WTC11 (cell line): ENCODE measurements around the gene CDIPT. TPM values are rescaled to one million over a fixed set of nuclear protein-coding genes. Genes with fewer than 3 reads are reported as not detected.

Experiments used
- ATAC-seq: fragments of 200-7000 bp; cut with Tn5 transposase; 2 replicates; pipeline ENCODE4 v1.10.0; 2021; ENCODE audit warnings: mild to moderate bottlenecking, moderate library complexity
- CTCF ChIA-PET: fragments of 300-600 bp; sonication (Branson Sonifier 250); formaldehyde crosslinking; loops from one replicate; lab custom pipeline; 2021; ENCODE audit warnings: antibody characterized with exemption; lab: Charles Lee
- POLR2A ChIA-PET: fragments of 350-600 bp; sonication (Branson Sonifier 250); formaldehyde crosslinking; loops from one replicate; lab custom pipeline; 2021; ENCODE audit warnings: antibody characterized with exemption; lab: Charles Lee
- DNase-seq: peaks from one replicate; pipeline ENCODE4 v3.0.0; 2021; ENCODE audit warnings: low spot score
- H3K27ac Mint-ChIP-seq: 2 replicates; pipeline ENCODE4 v1.8.0; 2021; ENCODE audit warnings: mixed read lengths
- H3K27me3 Mint-ChIP-seq: 2 replicates; pipeline ENCODE4 v1.8.0; 2021; ENCODE audit warnings: low read depth, mild to moderate bottlenecking, moderate library complexity, mixed read lengths
- H3K36me3 Mint-ChIP-seq: 2 replicates; pipeline ENCODE4 v1.8.0; 2021; ENCODE audit warnings: mixed read lengths
- H3K4me1 Mint-ChIP-seq: 2 replicates; pipeline ENCODE4 v1.8.0; 2022; ENCODE audit warnings: mixed read lengths
- H3K4me3 Mint-ChIP-seq: 2 replicates; pipeline ENCODE4 v1.8.0; 2021; ENCODE audit warnings: mild to moderate bottlenecking, moderate library complexity, mixed read lengths
- H3K9me3 Mint-ChIP-seq: 2 replicates; pipeline ENCODE4 v1.8.0; 2021; ENCODE audit warnings: mixed read lengths
- CREB1 ChIP-seq: sonication (generic); formaldehyde crosslinking; IDR thresholded peaks from 2 replicates; pipeline ENCODE4 v1.8.0; 2023; ENCODE audit warnings: mild to moderate bottlenecking, missing genetic modification reagents
- CREM ChIP-seq: sonication (generic); formaldehyde crosslinking; IDR thresholded peaks from 2 replicates; pipeline ENCODE4 v1.8.1; 2022; ENCODE audit warnings: mild to moderate bottlenecking, missing genetic modification reagents, moderate library complexity
- FOXP1 ChIP-seq: sonication (generic); formaldehyde crosslinking; IDR thresholded peaks from 2 replicates; pipeline ENCODE4 v1.8.0; 2022; ENCODE audit warnings: missing genetic modification reagents, mild to moderate bottlenecking, moderate library complexity, borderline replicate concordance
- GABPB1 ChIP-seq: sonication (generic); formaldehyde crosslinking; IDR thresholded peaks from 2 replicates; pipeline ENCODE4 v1.8.1; 2023; ENCODE audit warnings: mild to moderate bottlenecking, missing genetic modification reagents
- IRF2 ChIP-seq: sonication (generic); formaldehyde crosslinking; IDR thresholded peaks from 2 replicates; pipeline ENCODE4 v1.8.0; 2022; ENCODE audit warnings: low read depth, missing genetic modification reagents, borderline replicate concordance
- KAT7 ChIP-seq: sonication (generic); formaldehyde crosslinking; IDR thresholded peaks from 2 replicates; pipeline ENCODE4 v1.8.1; 2023; ENCODE audit warnings: missing genetic modification reagents, mild to moderate bottlenecking, borderline replicate concordance
- MYBL2 ChIP-seq: sonication (generic); formaldehyde crosslinking; IDR thresholded peaks from 2 replicates; pipeline ENCODE4 v1.8.1; 2023; ENCODE audit warnings: mild to moderate bottlenecking, moderate library complexity, missing genetic modification reagents
- RELA ChIP-seq: sonication (generic); formaldehyde crosslinking; IDR thresholded peaks from 2 replicates; pipeline ENCODE4 v1.8.1; 2022; ENCODE audit warnings: missing genetic modification reagents, mild to moderate bottlenecking, borderline replicate concordance
- TEAD1 ChIP-seq: sonication (generic); formaldehyde crosslinking; IDR thresholded peaks from 2 replicates; pipeline ENCODE4 v1.8.0; 2022; ENCODE audit warnings: mild to moderate bottlenecking, missing genetic modification reagents
- ZNF138 ChIP-seq: sonication (generic); formaldehyde crosslinking; conservative IDR thresholded peaks from 2 replicates; pipeline ENCODE4 v1.8.1; 2022; ENCODE audit warnings: mild to moderate bottlenecking, moderate library complexity, missing genetic modification reagents
- ZNF232 ChIP-seq: sonication (generic); formaldehyde crosslinking; IDR thresholded peaks from 2 replicates; pipeline ENCODE4 v1.8.0; 2022; ENCODE audit warnings: mild to moderate bottlenecking, missing genetic modification reagents
- total RNA-seq: library from RNA; stranded (reverse); gene quantifications from 3 replicates; pipeline ENCODE4 v1.2.3, GENCODE V29; 2021
- TF ChIP-seq, protein P1 (sequence below): sonication (generic); formaldehyde crosslinking; IDR thresholded peaks from 2 replicates; pipeline ENCODE4 v1.8.1; 2022; ENCODE audit warnings: low read depth, missing genetic modification reagents, borderline replicate concordance
- TF ChIP-seq, protein P2 (sequence below): fragments of 250-450 bp; sonication (Bioruptor Pico); IDR thresholded peaks from 2 replicates; pipeline ENCODE4 v1.9.0; 2021; ENCODE audit warnings: mild to moderate bottlenecking
- TF ChIP-seq, protein P3 (sequence below): fragments of 250-450 bp; sonication (Bioruptor Pico); conservative IDR thresholded peaks from 2 replicates; pipeline ENCODE4 v1.9.0; 2021; ENCODE audit warnings: mild to moderate bottlenecking
- TF ChIP-seq, protein P4 (sequence below): sonication (generic); formaldehyde crosslinking; IDR thresholded peaks from 2 replicates; pipeline ENCODE4 v1.8.1; 2022; ENCODE audit warnings: missing genetic modification reagents, borderline replicate concordance
- TF ChIP-seq, protein P5 (sequence below): sonication (generic); formaldehyde crosslinking; IDR thresholded peaks from 2 replicates; pipeline ENCODE4 v1.8.0; 2022; ENCODE audit warnings: mild to moderate bottlenecking, missing genetic modification reagents
- TF ChIP-seq, protein P6 (sequence below): fragments of 250-450 bp; sonication (Bioruptor Pico); IDR thresholded peaks from 2 replicates; pipeline ENCODE4 v1.9.0; 2021; ENCODE audit warnings: moderate library complexity, mild to moderate bottlenecking, inconsistent platforms, borderline replicate concordance
- TF ChIP-seq, protein P7 (sequence below): sonication (generic); formaldehyde crosslinking; IDR thresholded peaks from 2 replicates; pipeline ENCODE4 v1.8.0; 2022; ENCODE audit warnings: missing genetic modification reagents

The CDIPT gene
- total RNA-seq, 1 experiment from 2014 or later: 71.7 TPM

DNA sequence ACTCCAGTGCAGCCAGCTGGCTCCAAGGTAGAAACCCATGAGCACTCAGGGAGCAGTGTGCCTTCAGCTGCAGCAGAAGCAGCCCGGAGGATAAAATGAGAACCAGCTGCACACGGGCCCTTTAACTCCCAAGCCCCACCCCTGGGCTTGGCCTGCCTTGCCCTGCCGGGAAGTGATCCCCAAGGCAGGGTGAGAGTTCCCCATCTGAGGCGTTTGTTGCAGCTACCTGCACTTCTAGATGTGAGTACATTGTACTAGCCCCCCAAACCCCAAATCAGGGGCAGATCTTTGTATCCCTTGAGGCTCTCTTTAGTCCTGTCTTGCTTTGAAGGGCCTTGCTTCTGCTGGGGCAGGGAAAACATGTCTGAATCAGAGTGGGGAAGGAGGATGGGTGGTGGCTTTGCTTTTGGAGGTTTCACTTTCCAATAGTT lies 42.7 kb downstream of the CDIPT start, which contains the start of gene MVP:
MVP (plus strand) TSS at position 192 of the 431 bp plus-strand sequence. CDS start 10,088 bp downstream, outside the sequence.
- no peak for TF ChIP-seq TEAD1 (CRISPR knock-in tag)
- TF ChIP-seq, protein P1, sequence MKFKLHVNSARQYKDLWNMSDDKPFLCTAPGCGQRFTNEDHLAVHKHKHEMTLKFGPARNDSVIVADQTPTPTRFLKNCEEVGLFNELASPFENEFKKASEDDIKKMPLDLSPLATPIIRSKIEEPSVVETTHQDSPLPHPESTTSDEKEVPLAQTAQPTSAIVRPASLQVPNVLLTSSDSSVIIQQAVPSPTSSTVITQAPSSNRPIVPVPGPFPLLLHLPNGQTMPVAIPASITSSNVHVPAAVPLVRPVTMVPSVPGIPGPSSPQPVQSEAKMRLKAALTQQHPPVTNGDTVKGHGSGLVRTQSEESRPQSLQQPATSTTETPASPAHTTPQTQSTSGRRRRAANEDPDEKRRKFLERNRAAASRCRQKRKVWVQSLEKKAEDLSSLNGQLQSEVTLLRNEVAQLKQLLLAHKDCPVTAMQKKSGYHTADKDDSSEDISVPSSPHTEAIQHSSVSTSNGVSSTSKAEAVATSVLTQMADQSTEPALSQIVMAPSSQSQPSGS (CRISPR knock-in tag): no peak
- 0 out of 2 replicates have a peak, but pooled peaks have one; percentile 25 for TF ChIP-seq GABPB1 (CRISPR knock-in tag)
- CTCF ChIA-PET: interaction anchor here (0.6 to 6.0 kb wide), 11 partner anchors 10 to 681 kb away, joined by 3 to 50 read pairs (median 5); partner anchors contain the start of gene TLCD3B
- ATAC-seq (no peak), DNase-seq (no peak)
- peaks cover 30% of the 10 kb centered on the region for H3K36me3 Mint-ChIP-seq
- peak within 1 kb of the TSS; percentile 45 for H3K27ac Mint-ChIP-seq
- H3K9me3 Mint-ChIP-seq: no peaks in the 10 kb centered on the region
- H3K4me1 Mint-ChIP-seq: peaks cover 43% of the 10 kb centered on the region
- POLR2A ChIA-PET: interaction anchor here (1.0 kb wide), 1 partner anchor 8 kb away, joined by 4 read pairs; no protein-coding TSS in a partner anchor
- no peaks in the 10 kb centered on the region; the same call in 1 of the 2 replicates for H3K27me3 Mint-ChIP-seq
- H3K4me3 Mint-ChIP-seq: peak within 1 kb of the TSS; percentile 47

DNA sequence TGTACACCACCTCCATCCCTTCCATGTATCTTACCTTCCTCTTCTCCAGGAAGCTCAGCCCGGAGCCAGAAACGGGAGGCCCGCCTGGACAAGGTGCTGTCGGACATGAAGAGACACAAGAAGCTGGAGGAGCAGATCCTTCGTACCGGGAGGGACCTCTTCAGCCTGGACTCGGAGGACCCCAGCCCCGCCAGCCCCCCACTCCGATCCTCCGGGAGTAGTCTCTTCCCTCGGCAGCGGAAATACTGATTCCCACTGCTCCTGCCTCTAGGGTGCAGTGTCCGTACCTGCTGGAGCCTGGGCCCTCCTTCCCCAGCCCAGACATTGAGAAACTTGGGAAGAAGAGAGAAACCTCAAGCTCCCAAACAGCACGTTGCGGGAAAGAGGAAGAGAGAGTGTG lies 43.5 kb downstream of the CDIPT start:
- DNase-seq (no peak), ATAC-seq (no peak)
- peak overlapping the region; percentile 47 for H3K4me3 Mint-ChIP-seq
- H3K9me3 Mint-ChIP-seq: no peaks in the 10 kb centered on the region
- H3K4me1 Mint-ChIP-seq: peaks cover 45% of the 10 kb centered on the region
- TF ChIP-seq, protein P2, sequence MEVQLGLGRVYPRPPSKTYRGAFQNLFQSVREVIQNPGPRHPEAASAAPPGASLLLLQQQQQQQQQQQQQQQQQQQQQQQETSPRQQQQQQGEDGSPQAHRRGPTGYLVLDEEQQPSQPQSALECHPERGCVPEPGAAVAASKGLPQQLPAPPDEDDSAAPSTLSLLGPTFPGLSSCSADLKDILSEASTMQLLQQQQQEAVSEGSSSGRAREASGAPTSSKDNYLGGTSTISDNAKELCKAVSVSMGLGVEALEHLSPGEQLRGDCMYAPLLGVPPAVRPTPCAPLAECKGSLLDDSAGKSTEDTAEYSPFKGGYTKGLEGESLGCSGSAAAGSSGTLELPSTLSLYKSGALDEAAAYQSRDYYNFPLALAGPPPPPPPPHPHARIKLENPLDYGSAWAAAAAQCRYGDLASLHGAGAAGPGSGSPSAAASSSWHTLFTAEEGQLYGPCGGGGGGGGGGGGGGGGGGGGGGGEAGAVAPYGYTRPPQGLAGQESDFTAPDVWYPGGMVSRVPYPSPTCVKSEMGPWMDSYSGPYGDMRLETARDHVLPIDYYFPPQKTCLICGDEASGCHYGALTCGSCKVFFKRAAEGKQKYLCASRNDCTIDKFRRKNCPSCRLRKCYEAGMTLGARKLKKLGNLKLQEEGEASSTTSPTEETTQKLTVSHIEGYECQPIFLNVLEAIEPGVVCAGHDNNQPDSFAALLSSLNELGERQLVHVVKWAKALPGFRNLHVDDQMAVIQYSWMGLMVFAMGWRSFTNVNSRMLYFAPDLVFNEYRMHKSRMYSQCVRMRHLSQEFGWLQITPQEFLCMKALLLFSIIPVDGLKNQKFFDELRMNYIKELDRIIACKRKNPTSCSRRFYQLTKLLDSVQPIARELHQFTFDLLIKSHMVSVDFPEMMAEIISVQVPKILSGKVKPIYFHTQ (CRISPR knock-in tag): no peak
- TF ChIP-seq TEAD1 (CRISPR knock-in tag) (no peak), RELA (no peak), ZNF138 (no peak), ZNF232 (no peak), IRF2 (CRISPR knock-in tag) (no peak), FOXP1 (CRISPR knock-in tag) (no peak), CREM (CRISPR knock-in tag) (no peak), MYBL2 (CRISPR knock-in tag) (no peak), CREB1 (CRISPR knock-in tag) (no peak), KAT7 (no peak)
- TF ChIP-seq, protein P3, sequence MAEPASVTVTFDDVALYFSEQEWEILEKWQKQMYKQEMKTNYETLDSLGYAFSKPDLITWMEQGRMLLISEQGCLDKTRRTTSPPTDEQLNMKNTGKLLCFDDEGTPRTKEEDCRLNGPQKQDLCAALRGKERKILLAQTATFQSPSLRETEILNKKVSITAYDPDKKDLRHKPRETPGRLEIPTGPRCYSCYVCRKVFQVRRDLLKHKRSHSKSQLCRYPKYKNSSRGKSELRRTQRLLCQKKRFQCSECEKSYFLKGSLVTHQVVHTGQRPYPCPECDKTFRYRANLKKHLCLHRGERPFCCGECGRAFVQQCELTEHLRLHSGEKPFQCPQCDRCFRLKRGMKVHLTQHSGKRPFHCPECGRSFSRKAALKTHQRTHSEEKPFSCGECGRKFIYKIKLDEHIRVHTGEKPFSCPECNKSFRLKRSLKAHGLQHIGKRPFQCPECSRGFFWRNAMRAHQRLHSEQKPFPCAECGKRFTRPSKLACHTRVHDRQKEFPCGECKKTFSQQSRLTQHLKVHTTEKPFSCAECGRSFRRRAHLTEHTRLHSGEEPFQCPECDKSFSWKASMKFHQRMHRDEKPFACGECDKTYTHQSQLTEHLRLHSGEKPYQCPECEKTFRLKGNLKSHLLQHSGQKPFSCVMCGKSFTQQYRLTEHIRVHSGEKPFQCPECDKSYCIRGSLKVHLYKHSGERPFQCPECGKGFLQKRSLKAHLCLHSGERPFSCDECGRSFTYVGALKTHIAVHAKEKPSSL (CRISPR knock-in tag): no peak
- TF ChIP-seq, protein P4, sequence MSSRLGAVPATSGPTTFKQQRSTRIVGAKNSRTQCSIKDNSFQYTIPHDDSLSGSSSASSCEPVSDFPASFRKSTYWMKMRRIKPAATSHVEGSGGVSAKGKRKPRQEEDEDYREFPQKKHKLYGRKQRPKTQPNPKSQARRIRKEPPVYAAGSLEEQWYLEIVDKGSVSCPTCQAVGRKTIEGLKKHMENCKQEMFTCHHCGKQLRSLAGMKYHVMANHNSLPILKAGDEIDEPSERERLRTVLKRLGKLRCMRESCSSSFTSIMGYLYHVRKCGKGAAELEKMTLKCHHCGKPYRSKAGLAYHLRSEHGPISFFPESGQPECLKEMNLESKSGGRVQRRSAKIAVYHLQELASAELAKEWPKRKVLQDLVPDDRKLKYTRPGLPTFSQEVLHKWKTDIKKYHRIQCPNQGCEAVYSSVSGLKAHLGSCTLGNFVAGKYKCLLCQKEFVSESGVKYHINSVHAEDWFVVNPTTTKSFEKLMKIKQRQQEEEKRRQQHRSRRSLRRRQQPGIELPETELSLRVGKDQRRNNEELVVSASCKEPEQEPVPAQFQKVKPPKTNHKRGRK: no peak
- TF ChIP-seq, protein P5, sequence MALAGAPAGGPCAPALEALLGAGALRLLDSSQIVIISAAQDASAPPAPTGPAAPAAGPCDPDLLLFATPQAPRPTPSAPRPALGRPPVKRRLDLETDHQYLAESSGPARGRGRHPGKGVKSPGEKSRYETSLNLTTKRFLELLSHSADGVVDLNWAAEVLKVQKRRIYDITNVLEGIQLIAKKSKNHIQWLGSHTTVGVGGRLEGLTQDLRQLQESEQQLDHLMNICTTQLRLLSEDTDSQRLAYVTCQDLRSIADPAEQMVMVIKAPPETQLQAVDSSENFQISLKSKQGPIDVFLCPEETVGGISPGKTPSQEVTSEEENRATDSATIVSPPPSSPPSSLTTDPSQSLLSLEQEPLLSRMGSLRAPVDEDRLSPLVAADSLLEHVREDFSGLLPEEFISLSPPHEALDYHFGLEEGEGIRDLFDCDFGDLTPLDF (CRISPR knock-in tag): no peak
- TF ChIP-seq, protein P6, sequence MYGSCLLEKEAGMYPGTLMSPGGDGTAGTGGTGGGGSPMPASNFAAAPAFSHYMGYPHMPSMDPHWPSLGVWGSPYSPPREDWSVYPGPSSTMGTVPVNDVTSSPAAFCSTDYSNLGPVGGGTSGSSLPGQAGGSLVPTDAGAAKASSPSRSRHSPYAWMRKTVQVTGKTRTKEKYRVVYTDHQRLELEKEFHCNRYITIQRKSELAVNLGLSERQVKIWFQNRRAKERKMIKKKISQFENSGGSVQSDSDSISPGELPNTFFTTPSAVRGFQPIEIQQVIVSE (CRISPR knock-in tag): no peak
- TF ChIP-seq, protein P7, sequence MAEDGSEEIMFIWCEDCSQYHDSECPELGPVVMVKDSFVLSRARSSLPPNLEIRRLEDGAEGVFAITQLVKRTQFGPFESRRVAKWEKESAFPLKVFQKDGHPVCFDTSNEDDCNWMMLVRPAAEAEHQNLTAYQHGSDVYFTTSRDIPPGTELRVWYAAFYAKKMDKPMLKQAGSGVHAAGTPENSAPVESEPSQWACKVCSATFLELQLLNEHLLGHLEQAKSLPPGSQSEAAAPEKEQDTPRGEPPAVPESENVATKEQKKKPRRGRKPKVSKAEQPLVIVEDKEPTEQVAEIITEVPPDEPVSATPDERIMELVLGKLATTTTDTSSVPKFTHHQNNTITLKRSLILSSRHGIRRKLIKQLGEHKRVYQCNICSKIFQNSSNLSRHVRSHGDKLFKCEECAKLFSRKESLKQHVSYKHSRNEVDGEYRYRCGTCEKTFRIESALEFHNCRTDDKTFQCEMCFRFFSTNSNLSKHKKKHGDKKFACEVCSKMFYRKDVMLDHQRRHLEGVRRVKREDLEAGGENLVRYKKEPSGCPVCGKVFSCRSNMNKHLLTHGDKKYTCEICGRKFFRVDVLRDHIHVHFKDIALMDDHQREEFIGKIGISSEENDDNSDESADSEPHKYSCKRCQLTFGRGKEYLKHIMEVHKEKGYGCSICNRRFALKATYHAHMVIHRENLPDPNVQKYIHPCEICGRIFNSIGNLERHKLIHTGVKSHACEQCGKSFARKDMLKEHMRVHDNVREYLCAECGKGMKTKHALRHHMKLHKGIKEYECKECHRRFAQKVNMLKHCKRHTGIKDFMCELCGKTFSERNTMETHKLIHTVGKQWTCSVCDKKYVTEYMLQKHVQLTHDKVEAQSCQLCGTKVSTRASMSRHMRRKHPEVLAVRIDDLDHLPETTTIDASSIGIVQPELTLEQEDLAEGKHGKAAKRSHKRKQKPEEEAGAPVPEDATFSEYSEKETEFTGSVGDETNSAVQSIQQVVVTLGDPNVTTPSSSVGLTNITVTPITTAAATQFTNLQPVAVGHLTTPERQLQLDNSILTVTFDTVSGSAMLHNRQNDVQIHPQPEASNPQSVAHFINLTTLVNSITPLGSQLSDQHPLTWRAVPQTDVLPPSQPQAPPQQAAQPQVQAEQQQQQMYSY (CRISPR knock-in tag): no peak
- H3K27ac Mint-ChIP-seq: peak overlapping the region; percentile 38
- ChIA-PET POLR2A (interaction anchor here (1.0 kb wide), 1 partner anchor 9 kb away, joined by 4 read pairs; no protein-coding TSS in a partner anchor), CTCF (interaction anchor here (0.6 to 6.0 kb wide), 10 partner anchors 10 to 682 kb away, joined by 3 to 50 read pairs (median 4); partner anchors contain the start of gene TLCD3B)
- H3K27me3 Mint-ChIP-seq: no peaks in the 10 kb centered on the region; the same call in 1 of the 2 replicates
- H3K36me3 Mint-ChIP-seq: peaks cover 30% of the 10 kb centered on the region
